GM11168 (cell line): Measurements from ENCODE around the gene EFCAB12.
"Not testable (repeated sequence)": the region's sequence is repeated elsewhere in the genome, so short reads cannot be mapped to it uniquely, and the experiment has no call there.

Experiments used
- in situ Hi-C: fragments of 300-500 bp; cut with MboI; formaldehyde crosslinking; loops from one replicate; pipeline ENCODE4 v1.12.0; 2022; ENCODE audit warnings: low sequenced_read_pairs; ENCODE audit not compliant: unreplicated experiment

Gene EFCAB12

GRCh38 chr3:129402210-129402609 lies 26.2 kb downstream of the EFCAB12 start:
- in situ Hi-C loops = no loop called here

GRCh38 chr3:129399895-129400357 lies 28.5 kb downstream of the EFCAB12 start:
- in situ Hi-C loops = no loop called here

- in situ Hi-C loops = no loop called here
Measured at GRCh38 chr3:129399145-129399894, 29.1 kb downstream of the EFCAB12 start.

GRCh38 chr3:129398803-129399144 lies 29.7 kb downstream of the EFCAB12 start:
- in situ Hi-C loops = no loop called here

- in situ Hi-C loops = not testable (repeated sequence)
Measured at GRCh38 chr3:129393760-129394564, 34.5 kb downstream of the EFCAB12 start.

- in situ Hi-C loops = no loop called here
Measured at GRCh38 chr3:129393271-129393670, 35.2 kb downstream of the EFCAB12 start.

GRCh38 chr3:129392106-129392887 lies 36.1 kb downstream of the EFCAB12 start:
- in situ Hi-C loops = not testable (repeated sequence)

- in situ Hi-C loops = not testable (repeated sequence)
Measured at GRCh38 chr3:129391583-129391982, 36.9 kb downstream of the EFCAB12 start.

GRCh38 chr3:129389572-129389937 lies 38.9 kb downstream of the EFCAB12 start:
- in situ Hi-C loops = no loop called here

- in situ Hi-C loops = not testable (repeated sequence)
Measured at GRCh38 chr3:129388791-129389571, 39.5 kb downstream of the EFCAB12 start.

- in situ Hi-C loops = no loop called here
Measured at GRCh38 chr3:129387487-129387886, 40.9 kb downstream of the EFCAB12 start.

GRCh38 chr3:129386984-129387383 lies 41.5 kb downstream of the EFCAB12 start:
- in situ Hi-C loops = no loop called here

- in situ Hi-C loops = not testable (repeated sequence)
Measured at GRCh38 chr3:129385507-129385906, 42.9 kb downstream of the EFCAB12 start.

- in situ Hi-C loops = no loop called here
Measured at GRCh38 chr3:129384594-129385323, 43.7 kb downstream of the EFCAB12 start.

- in situ Hi-C loops = not testable (repeated sequence)
Measured at GRCh38 chr3:129384103-129384502, 44.3 kb downstream of the EFCAB12 start.

- in situ Hi-C loops = no loop called here
Measured at GRCh38 chr3:129383292-129383860, 45.1 kb downstream of the EFCAB12 start.

- in situ Hi-C loops = no loop called here
Measured at GRCh38 chr3:129382366-129382765, 46.1 kb downstream of the EFCAB12 start.

- in situ Hi-C loops = no loop called here
Measured at GRCh38 chr3:129379582-129380358, 48.7 kb downstream of the EFCAB12 start.
